Bronchial epithelial cell (primary cell): Measurements from ENCODE around the gene SOX10. TPM values are rescaled to one million over a fixed set of nuclear protein-coding genes. Genes with fewer than 3 reads are reported as not detected.

Experiments
- DNase-seq: peaks from one replicate; pipeline ENCODE4 v3.0.0-alpha.2; 2010; ENCODE audit warnings: low read depth
- FAIRE-seq: peaks from 2 replicates; lab custom pipeline; 2011; peaks lifted over from hg19 to GRCh38; lab: Jason Lieb, UNC
- H3K27me3 ChIP-seq: 2 replicates; pipeline ENCODE4 v1.5.1; 2011; ENCODE audit warnings: low read length; ENCODE audit not compliant: control insufficient read depth, insufficient read depth
- H3K36me3 ChIP-seq: 2 replicates; pipeline ENCODE4 v1.5.1; 2011; ENCODE audit warnings: low read length; ENCODE audit not compliant: control insufficient read depth, insufficient read depth
- H3K4me3 ChIP-seq: 2 replicates; pipeline ENCODE4 v1.5.1; 2011; ENCODE audit warnings: mild to moderate bottlenecking, low read depth, low read length, control low read depth
- CTCF ChIP-seq: IDR thresholded peaks from 2 replicates; pipeline ENCODE4 v1.5.1; 2011; ENCODE audit warnings: mild to moderate bottlenecking, moderate library complexity, low read length, control low read depth, inconsistent platforms; ENCODE audit not compliant: insufficient read depth, severe bottlenecking
- total RNA-seq: library from RNA; depleted of rRNA; stranded (reverse); fragments of >200 nt; gene quantifications from 2 replicates; pipeline ENCODE4 v1.2.1, GENCODE V29; 2014

Gene SOX10
- total RNA-seq, 1 donor from 2014 or later: not detected

GRCh38 chr22:38025514-38025913 is 41.2 kb upstream of the SOX10 start:
- Histone ChIP-seq H3K4me3 (no peak overlapping the region), H3K36me3 (no peaks in the 10 kb centered on the region), H3K27me3 (peaks cover 11% of the 10 kb centered on the region)
- peak; percentile 66 for FAIRE-seq
- TF ChIP-seq CTCF: no peak
- DNase-seq: no peak

- Histone ChIP-seq H3K27me3 (peaks cover 9% of the 10 kb centered on the region), H3K36me3 (no peaks in the 10 kb centered on the region), H3K4me3 (no peak overlapping the region)
- FAIRE-seq: no peak
- TF ChIP-seq CTCF: no peak
- no peak for DNase-seq
These were observed 38.7 kb upstream of the SOX10 start for GRCh38 chr22:38023045-38023444.

GRCh38 chr22:38021206-38021605 is 36.9 kb upstream of the SOX10 start:
- FAIRE-seq: no peak
- TF ChIP-seq CTCF: no peak
- Histone ChIP-seq H3K36me3 (no peaks in the 10 kb centered on the region), H3K4me3 (no peak overlapping the region), H3K27me3 (peaks cover 9% of the 10 kb centered on the region)
- no peak for DNase-seq

GRCh38 chr22:38018938-38019827 is 34.8 kb upstream of the SOX10 start:
- no peak for TF ChIP-seq CTCF
- Histone ChIP-seq H3K27me3 (no peaks in the 10 kb centered on the region), H3K36me3 (no peaks in the 10 kb centered on the region), H3K4me3 (no peak overlapping the region)
- DNase-seq (no peak), FAIRE-seq (no peak)

- no peak for TF ChIP-seq CTCF
- Histone ChIP-seq H3K27me3 (no peaks in the 10 kb centered on the region), H3K36me3 (no peaks in the 10 kb centered on the region), H3K4me3 (no peak overlapping the region)
- no peak for DNase-seq
- FAIRE-seq: peak; percentile 58
These were observed 33.9 kb upstream of the SOX10 start for GRCh38 chr22:38017939-38018885.
